Ishikawa (cell line): ENCODE results near the gene SLC5A9.

Experiments used
- CEBPB ChIP-seq: IDR thresholded peaks from 2 replicates; pipeline ENCODE4 v1.6.1; 2012
- CREB1 ChIP-seq: IDR thresholded peaks from 2 replicates; pipeline ENCODE4 v1.6.1; 2012; ENCODE audit warnings: low read depth
- EGR1 ChIP-seq: IDR thresholded peaks from 2 replicates; pipeline ENCODE4 v1.6.1; 2012
- EP300 ChIP-seq: IDR thresholded peaks from 2 replicates; pipeline ENCODE4 v1.6.1; 2012; ENCODE audit warnings: borderline replicate concordance
- FOXM1 ChIP-seq: IDR thresholded peaks from 2 replicates; pipeline ENCODE4 v1.6.1; 2012; ENCODE audit warnings: low read depth, borderline replicate concordance
- NFIC ChIP-seq: IDR thresholded peaks from 2 replicates; pipeline ENCODE4 v1.6.1; 2012
- RAD21 ChIP-seq: IDR thresholded peaks from 2 replicates; pipeline ENCODE4 v1.6.1; 2012; ENCODE audit warnings: low read depth
- REST ChIP-seq: IDR thresholded peaks from 2 replicates; pipeline ENCODE4 v1.6.1; 2012; ENCODE audit warnings: low read depth, mild to moderate bottlenecking
- TAF1 ChIP-seq: IDR thresholded peaks from 2 replicates; pipeline ENCODE4 v1.6.1; 2012; ENCODE audit warnings: low read depth, mild to moderate bottlenecking
- TCF12 ChIP-seq: IDR thresholded peaks from 2 replicates; pipeline ENCODE4 v1.6.1; 2012; ENCODE audit warnings: low read depth
- TEAD4 ChIP-seq: IDR thresholded peaks from 2 replicates; pipeline ENCODE4 v1.6.1; 2012
- USF1 ChIP-seq: IDR thresholded peaks from 2 replicates; pipeline ENCODE4 v1.6.1; 2012
- YY1 ChIP-seq: IDR thresholded peaks from 2 replicates; pipeline ENCODE4 v1.6.1; 2012; ENCODE audit warnings: low read depth
- ZBTB7A ChIP-seq: IDR thresholded peaks from 2 replicates; pipeline ENCODE4 v1.6.1; 2012; ENCODE audit warnings: low read depth
- TF ChIP-seq, protein P1 (sequence below): IDR thresholded peaks from 2 replicates; pipeline ENCODE4 v1.6.1; 2012

The SLC5A9 gene

GRCh38 chr1:48230236-48230635 is 7.7 kb downstream of the SLC5A9 start:
- TF ChIP-seq, protein P1, sequence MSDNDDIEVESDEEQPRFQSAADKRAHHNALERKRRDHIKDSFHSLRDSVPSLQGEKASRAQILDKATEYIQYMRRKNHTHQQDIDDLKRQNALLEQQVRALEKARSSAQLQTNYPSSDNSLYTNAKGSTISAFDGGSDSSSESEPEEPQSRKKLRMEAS = no peak
- TF ChIP-seq TEAD4 (no peak), NFIC (no peak), TAF1 (no peak), YY1 (no peak), TCF12 (no peak), CREB1 (no peak), REST (no peak), FOXM1 (no peak), CEBPB (no peak), EP300 (no peak), ZBTB7A (no peak), RAD21 (no peak), USF1 (no peak)

DNA sequence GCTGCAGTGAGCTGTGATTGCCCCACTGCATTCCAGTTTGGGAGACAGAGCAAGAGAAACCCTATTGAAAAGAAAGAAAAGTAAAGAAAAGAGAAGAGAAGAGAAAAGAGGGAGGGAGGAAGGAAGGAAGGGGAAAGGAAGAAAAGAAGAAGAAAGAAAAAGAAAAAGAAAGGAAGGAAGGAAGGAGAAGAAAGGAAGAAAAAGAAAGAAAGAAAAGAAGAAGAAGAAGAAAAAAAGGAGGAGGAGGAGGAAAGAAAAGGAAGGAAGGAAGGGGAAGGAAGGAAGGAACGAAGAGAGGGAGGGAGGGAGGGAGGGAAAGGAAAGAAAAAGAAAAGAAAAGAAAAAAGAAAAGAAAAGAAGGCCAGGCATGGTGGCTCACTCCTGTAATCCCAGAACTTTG is 10.2 kb downstream of the SLC5A9 start:
- no peak for TF ChIP-seq REST
- no peak for TF ChIP-seq FOXM1
- TF ChIP-seq CREB1 = no peak
- no peak for TF ChIP-seq ZBTB7A

GRCh38 chr1:48233666-48234485 is 11.4 kb downstream of the SLC5A9 start:
- TF ChIP-seq NFIC (no peak), FOXM1 (no peak), USF1 (no peak), ZBTB7A (no peak), YY1 (no peak), TCF12 (no peak), TEAD4 (no peak), CEBPB (no peak), RAD21 (no peak), TAF1 (no peak), EGR1 (no peak), REST (no peak)
- TF ChIP-seq, protein P1 = no peak

- TF ChIP-seq YY1 = no peak
- TF ChIP-seq, protein P1 = no peak
- no peak for TF ChIP-seq ZBTB7A
- no peak for TF ChIP-seq USF1
- no peak for TF ChIP-seq CREB1
- no peak for TF ChIP-seq TAF1
- no peak for TF ChIP-seq CEBPB
- TF ChIP-seq FOXM1 = no peak
- TF ChIP-seq TCF12 = no peak
- no peak for TF ChIP-seq NFIC
- no peak for TF ChIP-seq EGR1
- TF ChIP-seq RAD21 = no peak
These were observed 13.1 kb downstream of the SLC5A9 start for GRCh38 chr1:48235652-48236051.
